C4-2B (cell line): Measurements from ENCODE around the gene HOXD11.

ENCODE experiments used
- H3K27ac ChIP-seq: fragments of 450-650 bp; 2 replicates; pipeline ENCODE4 v1.5.1; 2017
- ZFX ChIP-seq: fragments of 450-650 bp; IDR thresholded peaks from 2 replicates; pipeline ENCODE4 v1.6.1; 2017
- TF ChIP-seq, protein P1 (sequence below): fragments of 450-650 bp; conservative IDR thresholded peaks from 2 replicates; pipeline ENCODE4 v1.5.1; 2017; ENCODE audit warnings: mild to moderate bottlenecking

Gene HOXD11

DNA sequence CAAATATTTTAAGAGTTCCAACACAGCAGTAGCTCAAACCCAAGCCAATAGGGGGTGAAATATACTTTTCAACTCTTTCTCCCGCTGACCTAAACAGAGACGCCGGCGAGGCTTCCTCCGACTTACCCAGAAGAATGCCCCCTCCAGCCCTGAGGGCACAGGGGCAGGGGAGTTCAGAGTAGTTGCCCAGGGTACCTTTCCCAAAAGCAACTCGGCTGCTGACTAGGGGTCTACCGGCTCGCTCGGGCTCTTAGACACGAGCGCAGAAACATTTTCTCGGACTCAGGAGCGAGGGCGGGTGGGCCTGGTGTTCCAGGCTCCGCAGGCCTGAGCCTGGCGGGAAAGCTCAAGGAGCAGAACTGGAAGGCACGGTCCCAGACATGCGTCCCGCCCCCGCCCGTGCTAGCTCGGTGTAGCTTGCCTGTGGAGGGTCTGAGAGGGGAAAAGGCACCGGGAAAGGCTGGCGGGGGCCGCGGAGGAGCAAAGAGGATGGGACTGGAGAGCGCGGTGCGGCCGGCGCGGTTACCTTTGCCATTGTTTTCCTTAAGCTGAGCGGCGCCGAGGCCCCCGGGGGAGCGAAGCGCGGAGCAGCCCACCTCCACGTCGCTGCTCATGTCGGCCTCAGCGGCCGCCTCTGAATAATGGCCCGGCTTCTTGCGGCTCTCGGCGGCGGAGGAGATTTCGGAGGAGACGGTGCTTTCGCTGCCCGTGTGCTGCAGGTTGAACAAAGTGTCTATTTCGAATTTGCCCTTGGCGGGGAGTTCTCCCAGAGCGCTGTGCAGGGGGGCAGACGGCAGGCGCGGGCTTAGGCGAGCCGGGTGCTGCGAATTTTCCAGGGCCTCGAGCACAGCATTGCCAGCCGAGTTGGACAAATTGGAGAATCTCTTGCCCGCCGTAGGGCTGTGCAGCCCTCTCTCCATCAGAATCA, 24.0 kb upstream of the HOXD11 start:
- no peak for TF ChIP-seq ZFX
- TF ChIP-seq, protein P1, sequence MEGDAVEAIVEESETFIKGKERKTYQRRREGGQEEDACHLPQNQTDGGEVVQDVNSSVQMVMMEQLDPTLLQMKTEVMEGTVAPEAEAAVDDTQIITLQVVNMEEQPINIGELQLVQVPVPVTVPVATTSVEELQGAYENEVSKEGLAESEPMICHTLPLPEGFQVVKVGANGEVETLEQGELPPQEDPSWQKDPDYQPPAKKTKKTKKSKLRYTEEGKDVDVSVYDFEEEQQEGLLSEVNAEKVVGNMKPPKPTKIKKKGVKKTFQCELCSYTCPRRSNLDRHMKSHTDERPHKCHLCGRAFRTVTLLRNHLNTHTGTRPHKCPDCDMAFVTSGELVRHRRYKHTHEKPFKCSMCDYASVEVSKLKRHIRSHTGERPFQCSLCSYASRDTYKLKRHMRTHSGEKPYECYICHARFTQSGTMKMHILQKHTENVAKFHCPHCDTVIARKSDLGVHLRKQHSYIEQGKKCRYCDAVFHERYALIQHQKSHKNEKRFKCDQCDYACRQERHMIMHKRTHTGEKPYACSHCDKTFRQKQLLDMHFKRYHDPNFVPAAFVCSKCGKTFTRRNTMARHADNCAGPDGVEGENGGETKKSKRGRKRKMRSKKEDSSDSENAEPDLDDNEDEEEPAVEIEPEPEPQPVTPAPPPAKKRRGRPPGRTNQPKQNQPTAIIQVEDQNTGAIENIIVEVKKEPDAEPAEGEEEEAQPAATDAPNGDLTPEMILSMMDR: no peak

DNA sequence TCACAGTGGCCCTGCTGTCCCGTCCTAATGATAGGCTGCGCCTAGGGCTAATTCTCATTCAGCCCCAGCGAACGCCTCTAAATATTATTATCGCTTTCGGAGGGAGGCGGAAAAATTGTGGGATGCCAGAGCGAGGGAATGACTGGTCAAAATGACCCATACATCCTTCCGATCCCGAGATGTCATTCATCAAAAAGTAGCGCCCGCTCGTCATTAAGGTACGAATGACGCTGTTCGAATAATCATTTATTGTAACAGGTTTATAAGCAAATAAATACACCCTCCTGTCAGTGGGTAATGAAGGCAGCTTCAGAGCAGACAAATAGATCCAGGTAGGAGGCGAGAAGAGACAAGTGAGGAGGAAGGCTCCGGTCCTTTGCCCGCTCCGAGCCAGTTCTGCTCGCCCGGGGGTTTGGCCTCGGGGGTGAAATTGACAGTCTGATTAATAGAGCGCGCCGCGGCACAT, 23.3 kb upstream of the HOXD11 start, which contains the start of gene EVX2:
Gene EVX2, minus strand, starts transcription at position 167 of the 466 bp plus-strand sequence. CDS start 186 bp downstream, outside the sequence.
- H3K27ac ChIP-seq: no peak within 1 kb of the TSS
- no peak for TF ChIP-seq ZFX
- TF ChIP-seq, protein P1: no peak

More for the DNA sequence above, 24.0 kb upstream of the HOXD11 start:
- H3K27ac ChIP-seq: no peak overlapping the region

DNA sequence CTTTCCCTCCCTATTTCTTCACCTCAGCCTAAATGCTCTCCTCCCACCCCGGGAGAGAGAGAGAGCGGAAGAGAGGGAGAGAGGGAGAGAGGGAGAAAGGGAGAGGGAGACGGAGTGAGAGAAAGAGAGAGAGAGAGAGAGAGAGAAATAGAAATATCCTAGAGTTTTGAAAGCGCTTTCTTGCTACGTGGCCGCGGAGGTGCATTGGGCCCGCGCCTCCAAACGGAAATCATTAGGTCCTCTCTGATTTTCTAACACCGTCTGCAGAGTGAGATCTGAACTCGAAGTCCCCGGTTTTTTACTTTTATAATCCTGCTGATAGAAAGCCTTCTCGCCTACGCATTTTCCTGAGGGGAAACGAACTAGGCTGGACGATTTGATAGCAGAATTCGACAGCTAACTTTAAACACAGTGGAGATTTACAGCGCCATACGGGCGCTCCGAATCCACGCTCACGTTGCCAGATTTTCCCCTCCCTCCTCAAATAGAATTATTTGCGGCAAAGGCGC, 22.4 kb upstream of the HOXD11 start:
- TF ChIP-seq ZFX: no peak
- H3K27ac ChIP-seq: no peak overlapping the region

DNA sequence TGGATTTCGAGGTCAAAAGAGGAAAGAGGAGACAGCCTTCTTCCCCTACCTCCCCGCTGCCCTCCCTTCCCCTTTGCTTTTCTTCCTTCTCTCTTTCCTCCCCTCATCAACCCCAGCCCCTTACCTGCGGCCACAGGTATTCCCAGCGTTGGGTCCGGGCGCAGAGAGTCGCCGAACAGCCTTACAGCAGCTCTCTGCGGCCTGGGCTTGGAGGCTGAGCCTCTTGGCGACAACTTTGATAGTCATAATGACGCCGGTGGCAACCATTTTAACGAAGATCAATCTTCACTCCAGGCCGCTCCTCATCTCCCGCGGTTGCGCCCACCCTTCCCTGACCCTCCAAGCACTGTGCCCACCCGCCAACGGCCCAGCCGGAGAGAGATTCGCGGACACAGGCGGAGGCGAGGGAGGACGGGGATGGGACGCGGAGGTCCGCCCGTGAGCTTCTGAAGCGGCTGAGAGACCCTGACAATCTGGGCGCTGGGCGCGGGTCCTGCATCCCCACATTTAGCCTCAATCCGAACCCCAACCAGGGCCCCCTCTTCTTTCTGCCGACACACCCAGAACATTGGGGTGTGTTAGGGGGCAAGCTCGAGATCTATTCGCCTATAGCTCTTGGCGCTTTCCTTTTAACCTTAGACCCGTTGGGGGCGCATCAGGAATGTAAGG, 21.8 kb upstream of the HOXD11 start:
- TF ChIP-seq ZFX: no peak
- TF ChIP-seq, protein P1: no peak
- H3K27ac ChIP-seq: no peak overlapping the region

DNA sequence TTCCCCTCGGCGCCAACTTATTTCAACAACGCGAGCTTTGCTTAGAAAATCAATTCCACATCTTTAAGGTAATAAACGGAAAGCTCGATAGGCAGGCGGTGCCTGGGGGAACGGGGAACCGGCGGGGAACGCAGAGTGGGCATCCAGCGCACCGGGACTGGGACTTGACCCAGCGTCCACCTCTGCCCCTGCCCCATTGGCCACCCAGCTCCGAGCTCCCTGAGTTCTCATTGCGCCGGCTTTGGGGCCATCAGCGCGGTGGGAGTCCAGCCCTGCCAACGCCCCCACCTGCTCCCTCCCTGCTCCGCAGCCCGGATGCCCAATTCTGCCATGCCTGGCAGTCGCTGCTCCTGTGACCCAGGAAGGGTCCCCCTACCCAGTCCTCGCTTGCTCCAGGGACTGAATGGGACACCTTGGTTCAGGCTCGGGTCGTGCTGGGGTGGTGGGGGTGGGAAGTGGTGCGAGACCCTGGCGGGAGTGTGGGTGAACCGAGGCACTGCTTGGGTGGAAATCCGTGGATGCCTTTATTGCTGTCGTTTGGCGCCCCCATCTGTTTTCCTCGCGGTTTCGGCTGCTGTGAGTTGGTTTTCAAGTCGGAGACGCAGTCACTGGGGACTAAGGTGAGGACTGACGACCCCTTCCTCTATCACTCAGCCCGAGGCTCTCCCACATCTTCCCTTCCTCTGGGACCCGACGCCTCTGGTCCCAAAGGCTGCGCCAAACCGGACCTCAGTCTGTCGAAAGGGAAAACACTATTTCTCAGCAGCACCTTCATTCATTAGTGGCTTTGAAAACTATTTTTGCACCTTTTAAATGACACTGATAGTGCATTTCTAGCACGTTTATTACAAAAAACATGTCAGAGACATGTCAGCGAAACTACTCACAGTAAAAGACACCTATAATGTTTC, 21.0 kb upstream of the HOXD11 start:
- H3K27ac ChIP-seq: no peak overlapping the region
- TF ChIP-seq ZFX: no peak
- TF ChIP-seq, protein P1: peak; percentile 67

- no peak for TF ChIP-seq ZFX
- TF ChIP-seq, protein P1: no peak
- H3K27ac ChIP-seq: no peak overlapping the region
Measured at GRCh38 chr2:176087330-176088047, 19.6 kb upstream of the HOXD11 start.
